ENCODE measurements around the gene LDLRAD3.

Gene LDLRAD3

DNA sequence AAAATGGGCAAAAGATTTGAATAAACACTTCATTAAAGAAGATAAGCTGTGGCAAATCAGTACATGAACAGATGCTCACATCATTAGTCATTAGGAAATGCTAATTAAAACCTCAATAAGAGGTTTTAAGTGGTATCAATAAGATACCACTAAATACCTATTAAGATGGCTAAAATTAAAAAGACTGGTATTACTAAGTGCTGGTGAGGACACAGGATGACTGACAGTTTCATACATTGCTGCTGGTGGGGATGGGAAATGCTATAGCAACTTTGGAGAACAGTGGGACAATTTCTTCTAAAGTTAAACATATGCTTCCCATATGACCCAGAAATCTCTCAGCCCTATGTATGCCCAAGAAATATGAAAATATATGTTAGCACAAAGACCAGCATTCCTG lies 276.1 kb downstream of the LDLRAD3 start:
- DNase-seq: no peak

DNA sequence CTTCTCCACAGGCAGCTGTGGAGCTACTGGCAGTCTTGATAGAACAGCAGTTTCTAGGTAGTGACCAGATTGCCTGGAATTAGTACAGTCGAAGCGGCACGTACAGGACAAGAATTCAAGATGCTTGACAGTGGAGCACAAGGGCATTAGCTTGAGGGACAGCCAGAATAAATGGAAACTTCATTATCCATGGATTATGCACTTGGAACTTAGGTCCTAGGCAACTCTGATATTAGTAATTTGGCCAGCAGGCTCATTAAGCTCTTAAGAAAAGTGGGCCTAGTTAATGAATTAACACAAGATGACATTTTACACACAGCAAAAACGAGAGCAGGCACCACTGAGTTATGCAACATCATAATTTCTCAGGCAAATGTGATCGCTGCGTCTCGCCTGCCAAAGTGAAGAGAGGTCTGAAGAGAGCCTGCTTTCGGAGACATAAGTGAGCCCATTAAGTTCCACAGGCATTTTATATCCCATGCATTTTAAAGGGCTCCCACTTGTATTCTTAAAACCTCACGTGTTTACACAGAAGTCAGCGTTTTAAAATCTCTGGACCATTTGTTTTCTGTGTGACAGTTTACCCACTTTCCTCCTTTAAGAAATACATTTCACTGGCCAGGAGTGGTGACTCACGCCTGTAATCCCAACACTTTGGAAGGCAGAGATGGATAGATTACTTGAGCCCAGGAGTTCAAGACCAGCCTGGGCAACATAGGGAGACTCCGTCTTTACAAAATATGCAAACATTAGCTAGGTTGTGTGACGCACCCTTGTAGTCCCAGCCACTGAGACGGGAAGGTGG lies 279.2 kb downstream of the LDLRAD3 start:
- no peak for DNase-seq

- no peak for DNase-seq
Measured at GRCh38 chr11:36224209-36224882, 280.5 kb downstream of the LDLRAD3 start.

DNA sequence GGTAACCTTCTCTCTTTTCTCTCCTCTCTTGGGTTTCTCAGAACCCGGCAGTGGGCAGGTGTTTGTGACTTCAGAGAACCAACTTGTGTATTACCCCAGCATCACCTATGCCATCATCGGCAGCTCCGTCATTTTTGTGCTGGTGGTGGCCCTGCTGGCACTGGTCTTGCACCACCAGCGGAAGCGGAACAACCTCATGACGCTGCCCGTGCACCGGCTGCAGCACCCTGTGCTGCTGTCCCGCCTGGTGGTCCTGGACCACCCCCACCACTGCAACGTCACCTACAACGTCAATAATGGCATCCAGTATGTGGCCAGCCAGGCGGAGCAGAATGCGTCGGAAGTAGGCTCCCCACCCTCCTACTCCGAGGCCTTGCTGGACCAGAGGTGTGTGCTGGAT lies 283.2 kb downstream of the LDLRAD3 start:
- DNase-seq: no peak

GRCh38 chr11:36228689-36229088 lies 284.8 kb downstream of the LDLRAD3 start:
- no peak for DNase-seq

DNA sequence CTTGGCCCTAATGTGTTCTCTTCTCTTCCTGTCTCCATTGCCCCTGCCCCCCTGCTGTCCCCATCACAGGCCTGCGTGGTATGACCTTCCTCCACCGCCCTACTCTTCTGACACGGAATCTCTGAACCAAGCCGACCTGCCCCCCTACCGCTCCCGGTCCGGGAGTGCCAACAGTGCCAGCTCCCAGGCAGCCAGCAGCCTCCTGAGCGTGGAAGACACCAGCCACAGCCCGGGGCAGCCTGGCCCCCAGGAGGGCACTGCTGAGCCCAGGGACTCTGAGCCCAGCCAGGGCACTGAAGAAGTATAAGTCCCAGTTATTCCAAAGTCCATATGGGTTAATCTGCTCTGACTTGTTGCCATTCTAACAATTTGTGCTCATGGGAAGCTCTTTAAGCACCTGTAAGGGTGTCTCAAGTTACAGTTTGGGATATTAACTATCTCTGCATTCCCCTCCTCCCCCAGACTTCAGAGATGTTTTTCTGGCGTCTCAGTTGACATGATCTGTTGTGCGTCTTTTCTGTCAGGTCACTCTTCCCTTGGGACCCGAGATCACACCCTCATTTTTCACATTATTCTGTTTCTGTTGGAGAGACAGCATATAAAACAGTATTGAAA lies 285.3 kb downstream of the LDLRAD3 start:
- DNase-seq: no peak

DNA sequence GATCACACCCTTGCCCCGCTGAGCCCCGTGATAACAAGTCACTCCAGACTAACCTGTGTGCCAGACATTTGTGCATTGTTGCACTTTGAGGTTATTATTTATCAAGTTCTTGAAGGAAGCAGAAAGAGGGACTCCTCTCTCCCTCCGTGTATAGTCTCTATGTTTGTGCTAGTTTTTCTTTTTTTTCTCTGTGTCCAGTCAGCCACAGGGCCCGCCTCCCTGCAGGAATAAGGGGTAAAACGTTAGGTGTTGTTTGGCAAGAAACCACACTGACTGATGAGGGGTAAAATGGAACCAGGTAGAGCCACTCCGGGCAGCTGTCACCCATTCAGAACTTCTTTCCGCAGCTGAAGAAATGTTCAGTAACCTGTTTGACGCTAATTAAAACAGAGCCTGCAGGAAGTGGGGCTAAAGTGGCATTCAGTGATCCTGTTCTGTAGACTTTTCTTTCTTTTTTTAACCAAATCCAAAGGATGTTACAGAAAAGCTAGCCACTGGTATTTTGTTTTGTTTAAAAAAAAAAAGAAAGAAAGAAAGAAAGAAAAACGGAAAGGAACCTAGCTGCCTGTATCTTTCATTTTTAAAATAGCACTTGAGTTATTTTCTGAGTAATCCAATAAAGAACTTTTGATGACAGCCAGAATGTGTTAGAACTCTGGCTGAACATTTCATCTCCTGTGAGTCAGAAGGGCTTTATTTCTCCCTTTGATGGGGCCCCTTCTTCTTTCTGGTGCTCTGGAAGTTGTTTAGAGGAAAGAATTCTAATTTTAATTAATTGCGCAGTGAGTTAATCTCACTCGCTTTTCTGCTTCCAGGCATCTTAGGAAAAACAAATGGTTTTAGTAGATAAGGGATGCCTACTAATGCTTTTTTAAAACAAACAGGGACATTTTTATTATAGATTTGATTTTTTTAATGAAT lies 287.2 kb downstream of the LDLRAD3 start:
- no peak for DNase-seq

DNA sequence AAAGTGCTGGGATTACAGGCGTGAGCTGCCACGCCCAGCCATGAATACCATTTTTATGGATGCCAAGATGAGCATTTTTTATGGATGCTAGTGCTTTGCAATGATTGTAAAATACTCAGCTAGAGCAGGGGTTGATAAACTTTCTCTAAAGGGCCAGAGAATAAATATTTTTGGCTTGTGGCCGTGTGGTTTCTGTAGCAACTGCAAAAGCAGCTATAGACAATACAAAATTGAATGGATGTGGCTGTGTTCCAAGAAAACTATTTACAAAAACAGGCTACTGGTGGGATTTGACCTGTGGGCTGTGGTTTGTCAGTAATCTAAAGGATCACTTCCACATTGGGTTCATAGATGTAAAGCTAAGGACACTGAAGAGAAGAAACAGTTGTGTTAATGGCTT lies 289.3 kb downstream of the LDLRAD3 start:
- DNase-seq: no peak

GRCh38 chr11:36234825-36235224 lies 291.0 kb downstream of the LDLRAD3 start:
- DNase-seq: no peak

- DNase-seq: no peak
Measured at GRCh38 chr11:36235750-36236149, 291.9 kb downstream of the LDLRAD3 start.

DNA sequence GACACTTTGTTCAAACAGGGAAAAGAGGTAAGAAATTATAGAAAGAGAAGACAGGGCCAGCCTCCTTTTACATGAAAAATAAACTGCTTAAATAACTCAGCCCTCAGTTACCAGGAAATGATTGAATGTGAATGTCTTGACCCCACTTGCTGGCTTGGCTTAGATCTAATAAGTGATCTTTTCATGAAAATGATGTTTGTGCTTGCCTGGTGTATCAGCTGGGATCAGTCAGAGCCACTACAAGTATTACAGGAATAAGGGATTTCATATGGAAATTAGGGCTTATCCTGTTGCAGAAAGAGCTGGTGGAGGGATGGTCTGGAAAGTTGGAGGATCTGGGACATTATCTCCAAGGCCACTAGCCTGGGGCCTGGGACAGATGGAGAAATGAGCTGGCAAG lies 293.5 kb downstream of the LDLRAD3 start:
- no peak for DNase-seq

- DNase-seq: no peak
Measured at GRCh38 chr11:36238036-36238631, 294.3 kb downstream of the LDLRAD3 start.

DNA sequence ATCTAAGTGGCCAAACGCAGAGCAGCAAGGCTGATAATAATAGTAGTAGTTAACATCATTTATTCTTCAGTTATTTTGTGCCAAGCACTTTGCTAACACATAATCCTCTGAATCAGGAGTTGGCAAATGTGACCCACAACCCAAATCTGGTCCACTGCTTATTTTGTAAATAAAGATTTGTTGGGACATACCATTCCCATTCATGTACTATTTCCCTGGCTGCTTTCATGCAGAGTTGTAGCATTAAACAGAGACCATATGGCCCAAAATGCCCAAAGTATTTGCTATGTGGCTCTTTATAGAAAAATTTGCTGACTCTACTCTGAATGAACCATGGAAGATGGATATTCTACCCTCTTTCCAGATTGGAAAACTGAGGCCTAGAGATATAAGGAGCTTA lies 295.0 kb downstream of the LDLRAD3 start:
- no peak for DNase-seq

GRCh38 chr11:36239636-36240035 lies 295.8 kb downstream of the LDLRAD3 start:
- DNase-seq: no peak

DNA sequence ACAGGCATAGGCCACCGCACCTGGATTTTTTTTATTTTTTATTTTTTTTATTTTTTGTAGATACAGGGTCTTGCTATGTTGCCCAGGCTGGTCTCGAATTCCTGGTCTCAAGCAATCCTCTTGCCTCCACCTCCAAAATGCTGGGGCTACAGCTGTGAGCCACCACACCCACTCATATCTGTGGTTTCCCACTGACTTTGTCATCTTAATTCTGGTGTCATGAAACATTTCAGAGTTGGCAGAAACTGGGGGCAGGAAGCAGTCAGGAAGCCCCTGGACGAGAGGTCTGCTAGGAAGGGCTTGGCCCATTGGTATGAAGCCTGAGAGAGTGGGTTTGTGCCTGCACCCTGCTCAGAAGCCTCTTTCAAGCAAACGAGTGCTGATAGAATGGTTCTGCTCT lies 296.3 kb downstream of the LDLRAD3 start:
- DNase-seq: no peak

- DNase-seq: no peak
Measured at GRCh38 chr11:36240801-36241200, 296.9 kb downstream of the LDLRAD3 start.

- DNase-seq: no peak
Measured at GRCh38 chr11:36241497-36241896, 297.6 kb downstream of the LDLRAD3 start.

- DNase-seq: no peak
Measured at GRCh38 chr11:36243641-36244040, 299.8 kb downstream of the LDLRAD3 start.

GRCh38 chr11:36247493-36247892 lies 303.6 kb downstream of the LDLRAD3 start:
- DNase-seq: no peak

- DNase-seq: no peak
Measured at GRCh38 chr11:36248436-36248835, 304.6 kb downstream of the LDLRAD3 start.

DNA sequence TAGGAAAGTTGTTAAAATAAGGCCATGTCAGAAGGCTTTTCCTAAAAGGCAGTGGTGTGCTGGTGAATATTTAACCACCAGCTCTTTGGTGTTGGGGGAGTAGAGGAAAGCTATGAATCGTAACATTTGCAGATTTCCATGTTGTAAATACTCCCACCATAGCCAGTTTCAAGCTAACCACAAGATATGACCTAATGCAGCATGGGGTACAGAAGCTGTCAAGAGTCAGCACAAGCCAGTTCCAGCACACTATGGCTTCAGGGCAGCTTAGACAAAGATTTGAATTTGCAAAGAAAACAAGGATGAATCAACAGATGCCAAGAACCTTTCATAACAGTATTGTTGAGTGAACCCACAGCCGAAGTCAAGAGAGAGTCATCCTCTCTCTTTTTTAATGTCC lies 305.4 kb downstream of the LDLRAD3 start:
- no peak for DNase-seq

GRCh38 chr11:36251823-36252222 lies 308.0 kb downstream of the LDLRAD3 start:
- DNase-seq: no peak

DNA sequence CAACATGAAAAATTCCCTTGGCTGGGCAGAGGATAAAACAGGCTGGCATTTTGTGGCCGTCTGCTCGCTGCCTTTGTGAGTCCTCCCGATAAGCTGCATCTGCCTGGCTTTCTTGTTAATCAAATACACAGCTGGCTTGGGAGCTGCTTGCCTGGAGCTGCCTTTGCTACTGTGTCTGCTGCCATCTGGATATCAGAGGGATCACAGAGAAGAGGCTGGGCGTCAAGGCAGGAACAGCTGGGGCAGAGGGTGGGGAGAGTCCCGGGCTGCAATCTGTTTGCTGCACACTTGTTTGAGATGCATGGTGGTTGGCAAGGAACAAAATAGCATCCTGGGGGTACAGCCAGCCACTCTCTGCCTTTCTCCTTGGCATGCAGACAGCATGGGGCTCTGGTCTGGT lies 309.4 kb downstream of the LDLRAD3 start:
- no peak for DNase-seq
